Endometrial microvascular endothelial cells (primary cell): ENCODE measurements around the gene EFS. TPM values are rescaled to one million over a fixed set of nuclear protein-coding genes. Genes with fewer than 3 reads are reported as not detected.

Experiments
- in situ Hi-C: cut with HindIII; loops from 2 replicates; pipeline ENCODE4 v1.10.0; 2017; ENCODE audit warnings: low sequenced_read_pairs, low pct_unique_long_range_greater_than_20kb; ENCODE audit errors: inconsistent ontology term
- total RNA-seq: library from RNA; depleted of rRNA; stranded (reverse); fragments of >200 nt; gene quantifications from one replicate; pipeline ENCODE4 v1.2.3, GENCODE V29; 2015; ENCODE audit errors: inconsistent ontology term

EFS gene
- total RNA-seq, 1 donor from 2014 or later: not detected

GRCh38 chr14:23320584-23321571 lies 44.1 kb downstream of the EFS start, which contains the start of gene PABPN1:
Gene PABPN1, plus strand, starts transcription at chr14:23321457. Its CDS starts 13 bp downstream, at chr14:23321470.
- in situ Hi-C loops: no loop called here

- in situ Hi-C loops: no loop called here
These were observed 45.0 kb downstream of the EFS start for GRCh38 chr14:23319746-23320583.

GRCh38 chr14:23316300-23316699 lies 48.7 kb downstream of the EFS start:
- in situ Hi-C loops: no loop called here

GRCh38 chr14:23310546-23310945 lies 54.4 kb downstream of the EFS start:
- in situ Hi-C loops: no loop called here

GRCh38 chr14:23308721-23309445 lies 56.1 kb downstream of the EFS start:
- in situ Hi-C loops: no loop called here

DNA sequence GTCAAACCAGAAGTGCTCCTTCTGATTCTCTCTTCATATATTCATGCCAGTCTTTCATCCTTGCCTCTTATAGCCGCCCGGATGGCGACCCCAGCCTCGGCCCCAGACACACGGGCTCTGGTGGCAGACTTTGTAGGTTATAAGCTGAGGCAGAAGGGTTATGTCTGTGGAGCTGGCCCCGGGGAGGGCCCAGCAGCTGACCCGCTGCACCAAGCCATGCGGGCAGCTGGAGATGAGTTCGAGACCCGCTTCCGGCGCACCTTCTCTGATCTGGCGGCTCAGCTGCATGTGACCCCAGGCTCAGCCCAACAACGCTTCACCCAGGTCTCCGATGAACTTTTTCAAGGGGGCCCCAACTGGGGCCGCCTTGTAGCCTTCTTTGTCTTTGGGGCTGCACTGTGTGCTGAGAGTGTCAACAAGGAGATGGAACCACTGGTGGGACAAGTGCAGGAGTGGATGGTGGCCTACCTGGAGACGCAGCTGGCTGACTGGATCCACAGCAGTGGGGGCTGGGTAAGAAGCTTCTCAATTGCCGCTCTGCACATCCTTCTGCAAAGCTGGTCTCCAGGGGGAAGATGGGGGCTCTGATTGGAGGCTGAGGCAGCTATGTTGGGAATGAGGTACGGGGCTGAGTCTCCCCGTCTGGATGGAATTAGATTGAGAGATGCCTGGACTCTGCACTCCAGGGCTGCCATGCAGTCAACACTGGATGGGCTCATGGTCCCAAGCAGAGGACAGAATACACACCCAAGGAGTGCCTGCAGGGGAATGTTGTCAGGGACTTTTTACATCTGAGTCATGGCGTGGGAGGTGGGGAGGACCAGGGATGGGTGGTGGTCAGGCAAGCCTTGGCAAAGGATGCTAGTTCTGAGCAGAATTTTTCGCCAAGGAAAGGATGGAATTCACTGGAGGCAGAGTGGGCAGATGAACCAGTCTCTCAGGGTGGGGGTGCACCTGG lies 57.0 kb downstream of the EFS start:
- in situ Hi-C loops: no loop called here

DNA sequence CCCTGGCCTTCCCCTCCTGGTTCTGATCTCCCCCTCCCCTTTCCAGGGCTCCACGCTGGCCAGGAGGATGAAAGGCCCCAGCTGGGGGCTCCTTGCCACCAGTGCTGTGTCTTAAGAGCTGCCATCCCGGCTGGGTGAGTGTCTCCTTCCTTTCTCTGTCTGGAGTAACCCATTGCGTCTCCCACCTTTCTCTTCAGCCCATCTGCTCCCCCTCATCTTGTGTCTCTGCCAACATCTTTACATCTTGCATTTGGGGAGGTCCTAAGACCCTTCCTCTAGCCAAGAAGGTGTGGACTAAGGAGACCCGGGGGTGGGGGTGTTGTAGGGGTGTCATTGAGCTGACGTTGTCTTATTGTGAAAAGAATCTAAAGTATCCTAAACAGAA lies 57.8 kb downstream of the EFS start:
- in situ Hi-C loops: no loop called here

GRCh38 chr14:23306412-23307145 lies 58.4 kb downstream of the EFS start, which contains the start of gene BCL2L2:
Gene BCL2L2, plus strand, starts transcription at chr14:23306833. Its CDS starts 935 bp downstream, at chr14:23307768.
- in situ Hi-C loops: no loop called here

Other genes with a start within 250 kb of the EFS start
- gene CEBPE, start 245.9 kb downstream of the EFS start, total RNA-seq: not detected
- 0.37 TPM for gene SLC7A8, start 181.5 kb downstream of the EFS start, total RNA-seq
- not detected for gene RNF212B, start 127.2 kb downstream of the EFS start, total RNA-seq
- 8.3 TPM for gene HOMEZ, start 79.0 kb downstream of the EFS start, total RNA-seq
- 1.5 TPM for gene PPP1R3E, start 62.3 kb downstream of the EFS start, total RNA-seq
- gene BCL2L2, start 58.3 kb downstream of the EFS start, total RNA-seq: 13.2 TPM
- gene PABPN1, start 43.7 kb downstream of the EFS start, total RNA-seq: 69.4 TPM
- 0.09 TPM for gene SLC22A17, start 12.3 kb downstream of the EFS start, total RNA-seq
- gene IL25, start 7.6 kb upstream of the EFS start, total RNA-seq: not detected
- not detected for gene CMTM5, start 11.9 kb upstream of the EFS start, total RNA-seq
- gene MYH6, start 43.1 kb upstream of the EFS start, total RNA-seq: not detected
- gene MYH7, start 70.5 kb upstream of the EFS start, total RNA-seq: not detected
- 38.7 TPM for gene NGDN, start 104.5 kb upstream of the EFS start, total RNA-seq
- gene ZFHX2, start 186.6 kb upstream of the EFS start, total RNA-seq: under 0.01 TPM
- gene THTPA, start 191.1 kb upstream of the EFS start, total RNA-seq: 10.6 TPM
- 18.0 TPM for gene AP1G2, start 202.6 kb upstream of the EFS start, total RNA-seq
- gene JPH4, start 213.6 kb upstream of the EFS start, total RNA-seq: not detected